Measurements from ENCODE around the gene LRRC61. TPM values are rescaled to one million over a fixed set of nuclear protein-coding genes. Genes with fewer than 3 reads are reported as not detected.

The LRRC61 gene
- total RNA-seq, 2 donors from 2014 or later, result 0.77 to 27.0 TPM

DNA sequence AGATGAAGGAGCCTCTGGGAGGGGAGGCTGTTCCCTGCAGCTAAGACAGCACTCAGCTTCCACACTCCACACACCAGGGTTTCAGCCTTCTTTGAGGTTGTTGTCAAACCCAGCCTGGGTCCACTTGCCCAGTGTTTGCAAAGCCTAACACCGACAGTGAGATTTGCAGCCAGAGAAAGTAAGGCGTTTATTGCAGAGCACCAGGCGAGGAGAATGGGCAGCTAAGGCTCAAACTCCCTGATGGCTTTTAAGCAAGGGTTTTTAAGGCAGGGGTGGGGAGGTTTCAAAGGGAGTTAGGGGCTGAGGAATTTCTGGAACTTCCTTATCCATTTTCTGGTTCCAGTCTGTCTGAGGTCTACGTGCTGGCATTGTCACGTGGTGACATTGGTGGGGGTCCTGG lies 51.3 kb downstream of the LRRC61 start:
- peak overlapping the region; percentile 14 for H3K4me3 Mint-ChIP-seq
- no peaks in the 10 kb centered on the region for H3K9me3 Mint-ChIP-seq
- Histone ChIP-seq H3K27ac (ENCODE audit: low read depth, low read length) (no peak overlapping the region), H3K4me1 (ENCODE audit: control insufficient read depth, insufficient read depth, low read length) (peaks cover 26% of the 10 kb centered on the region), H3K9ac (ENCODE audit: extremely low read depth, low read length, poor library complexity, severe bottlenecking) (no peak overlapping the region), H3K27me3 (ENCODE audit: control insufficient read depth, insufficient read depth, low read length, poor library complexity, severe bottlenecking) (no peaks in the 10 kb centered on the region), H3K9me3 (ENCODE audit: control insufficient read depth, low read length) (no peaks in the 10 kb centered on the region), H3K4me3 (ENCODE audit: low read length) (peak overlapping the region; percentile 63), H3K36me3 (ENCODE audit: control insufficient read depth, insufficient read depth, low read length) (peaks cover 37% of the 10 kb centered on the region)
- DNase-seq, result peak; percentile 77
- peak overlapping the region; percentile 72 for H3K27ac Mint-ChIP-seq
- 75 to 86% methylated on average over 4 to 5 of the region's 5 CpGs for WGBS, 2 experiments (ENCODE audit: insufficient coverage in 1 of 2, insufficient read length in 1 of 2)
- no peaks in the 10 kb centered on the region for H3K27me3 Mint-ChIP-seq (ENCODE audit: insufficient read depth)
- peaks cover 33% of the 10 kb centered on the region for H3K36me3 Mint-ChIP-seq (ENCODE audit: low read depth)
- no peak for TF ChIP-seq CTCF (conservative IDR thresholded peaks at IDR 0.05)
- H3K4me1 Mint-ChIP-seq, result peaks cover 59% of the 10 kb centered on the region

DNA sequence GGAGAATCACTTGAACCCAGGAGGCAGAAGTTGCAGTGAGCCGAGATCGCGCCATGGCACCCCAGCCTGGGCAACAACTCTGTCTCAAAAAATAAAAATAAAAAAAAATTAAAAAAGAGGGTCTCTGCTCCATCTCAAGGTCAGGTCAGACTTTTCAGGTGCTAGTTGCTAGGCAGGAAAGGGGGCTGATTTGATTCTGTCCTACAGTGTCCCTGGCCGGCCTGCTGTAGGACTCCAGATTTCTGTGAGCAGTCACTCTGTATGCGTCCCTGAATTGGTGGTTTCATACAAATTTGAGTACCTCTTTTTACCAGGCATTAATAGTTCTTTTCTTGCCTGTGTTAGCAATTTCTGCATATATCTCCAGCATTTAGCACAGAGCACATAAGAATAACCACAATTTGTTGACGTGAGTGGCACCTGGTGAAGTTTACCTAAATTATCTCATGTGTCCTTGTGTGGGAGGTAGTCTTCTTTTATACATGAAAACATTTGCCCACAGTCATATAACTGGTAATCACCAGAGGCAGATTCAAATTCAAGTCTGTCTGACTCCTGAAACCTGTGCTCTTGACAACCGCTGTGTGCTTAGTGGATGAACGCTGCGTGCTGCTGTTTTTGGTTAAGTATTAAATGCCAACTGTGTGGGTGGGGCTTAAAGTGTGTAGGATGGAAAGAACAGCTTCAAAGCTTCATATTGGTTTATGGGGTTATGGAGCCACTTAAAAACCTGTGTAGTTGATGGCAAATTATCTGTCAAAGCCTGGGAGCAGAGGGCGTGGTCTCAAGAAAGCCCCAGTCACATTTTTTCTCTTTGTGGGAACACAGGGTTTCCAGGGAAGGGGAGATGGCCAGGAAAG lies 52.7 kb downstream of the LRRC61 start:
- 97 to 98% methylated on average over 5 to 10 of the region's 10 CpGs for WGBS, 2 experiments (ENCODE audit: insufficient coverage in 1 of 2, insufficient read length in 1 of 2)
- Mint-ChIP-seq H3K27me3 (ENCODE audit: insufficient read depth) (no peaks in the 10 kb centered on the region), H3K4me3 (no peak overlapping the region), H3K4me1 (peaks cover 58% of the 10 kb centered on the region), H3K27ac (peak overlapping the region; percentile 40), H3K9me3 (no peaks in the 10 kb centered on the region), H3K36me3 (ENCODE audit: low read depth) (peaks cover 28% of the 10 kb centered on the region)
- H3K4me1 ChIP-seq (ENCODE audit: control insufficient read depth, insufficient read depth, low read length), result peaks cover 15% of the 10 kb centered on the region
- peaks cover 30% of the 10 kb centered on the region for H3K36me3 ChIP-seq (ENCODE audit: control insufficient read depth, insufficient read depth, low read length)
- no peak for TF ChIP-seq CTCF (conservative IDR thresholded peaks at IDR 0.05)
- H3K27me3 ChIP-seq (ENCODE audit: control insufficient read depth, insufficient read depth, low read length, poor library complexity, severe bottlenecking), result no peaks in the 10 kb centered on the region
- H3K9ac ChIP-seq (ENCODE audit: extremely low read depth, low read length, poor library complexity, severe bottlenecking), result no peak overlapping the region
- H3K9me3 ChIP-seq (ENCODE audit: control insufficient read depth, low read length), result no peaks in the 10 kb centered on the region
- peak overlapping the region; percentile 17 for H3K27ac ChIP-seq (ENCODE audit: low read depth, low read length)
- H3K4me3 ChIP-seq (ENCODE audit: low read length), result no peak overlapping the region
- DNase-seq, result no peak

DNA sequence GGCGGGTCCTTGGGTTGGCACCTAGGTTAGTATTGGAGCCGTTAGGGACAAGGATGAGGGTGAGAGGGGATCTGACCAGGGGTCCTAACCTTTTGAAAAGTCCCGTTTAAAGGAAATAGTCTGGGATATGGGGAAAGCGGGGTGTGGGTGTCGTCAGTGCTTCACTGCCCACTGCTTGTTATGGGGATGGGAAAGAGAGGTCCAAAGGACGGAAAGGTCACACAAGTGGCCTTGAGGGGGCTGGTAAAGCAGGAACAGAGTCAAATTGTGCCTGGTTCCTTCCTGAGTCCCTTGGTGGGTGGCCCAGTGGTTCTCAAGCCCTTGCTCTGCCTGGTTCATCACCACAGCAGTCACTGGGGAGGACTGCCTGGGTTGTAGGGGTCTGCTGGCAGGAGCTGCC lies 53.4 kb downstream of the LRRC61 start:
- Mint-ChIP-seq H3K9me3 (no peaks in the 10 kb centered on the region), H3K4me1 (peaks cover 61% of the 10 kb centered on the region), H3K36me3 (ENCODE audit: low read depth) (peaks cover 26% of the 10 kb centered on the region), H3K27ac (peak overlapping the region; percentile 40), H3K27me3 (ENCODE audit: insufficient read depth) (no peaks in the 10 kb centered on the region), H3K4me3 (no peak overlapping the region)
- no peaks in the 10 kb centered on the region for H3K9me3 ChIP-seq (ENCODE audit: control insufficient read depth, low read length)
- H3K27ac ChIP-seq (ENCODE audit: low read depth, low read length), result no peak overlapping the region
- no peak for TF ChIP-seq CTCF (conservative IDR thresholded peaks at IDR 0.05)
- WGBS, 2 experiments (ENCODE audit: insufficient coverage in 1 of 2, insufficient read length in 1 of 2), result 87 to 94% methylated on average over 5 to 6 of the region's 6 CpGs
- H3K4me1 ChIP-seq (ENCODE audit: control insufficient read depth, insufficient read depth, low read length), result peaks cover 14% of the 10 kb centered on the region
- peak; percentile 45 for DNase-seq
- H3K4me3 ChIP-seq (ENCODE audit: low read length), result no peak overlapping the region
- H3K36me3 ChIP-seq (ENCODE audit: control insufficient read depth, insufficient read depth, low read length), result peaks cover 24% of the 10 kb centered on the region
- no peak overlapping the region for H3K9ac ChIP-seq (ENCODE audit: extremely low read depth, low read length, poor library complexity, severe bottlenecking)
- no peaks in the 10 kb centered on the region for H3K27me3 ChIP-seq (ENCODE audit: control insufficient read depth, insufficient read depth, low read length, poor library complexity, severe bottlenecking)

Measured in endodermal cell (in vitro differentiated cells).